GM21576 (cell line): ENCODE measurements around the gene ADAP2.
A peak's percentile ranks its signal among the peaks of the same experiment; 100 is the strongest.
"Not testable (repeated sequence)": the region's sequence is repeated elsewhere in the genome, so short reads cannot be mapped to it uniquely, and the experiment has no call there.

Experiments used
- ATAC-seq: cut with Tn5 transposase; IDR thresholded peaks from one replicate; pipeline ENCODE4 v1.9.1; 2021; ENCODE audit warnings: mild to moderate bottlenecking, moderate library complexity; ENCODE audit not compliant: unreplicated experiment

Gene ADAP2

GRCh38 chr17:30969989-30970830 is 48.5 kb downstream of the ADAP2 start:
- no peak for ATAC-seq

DNA sequence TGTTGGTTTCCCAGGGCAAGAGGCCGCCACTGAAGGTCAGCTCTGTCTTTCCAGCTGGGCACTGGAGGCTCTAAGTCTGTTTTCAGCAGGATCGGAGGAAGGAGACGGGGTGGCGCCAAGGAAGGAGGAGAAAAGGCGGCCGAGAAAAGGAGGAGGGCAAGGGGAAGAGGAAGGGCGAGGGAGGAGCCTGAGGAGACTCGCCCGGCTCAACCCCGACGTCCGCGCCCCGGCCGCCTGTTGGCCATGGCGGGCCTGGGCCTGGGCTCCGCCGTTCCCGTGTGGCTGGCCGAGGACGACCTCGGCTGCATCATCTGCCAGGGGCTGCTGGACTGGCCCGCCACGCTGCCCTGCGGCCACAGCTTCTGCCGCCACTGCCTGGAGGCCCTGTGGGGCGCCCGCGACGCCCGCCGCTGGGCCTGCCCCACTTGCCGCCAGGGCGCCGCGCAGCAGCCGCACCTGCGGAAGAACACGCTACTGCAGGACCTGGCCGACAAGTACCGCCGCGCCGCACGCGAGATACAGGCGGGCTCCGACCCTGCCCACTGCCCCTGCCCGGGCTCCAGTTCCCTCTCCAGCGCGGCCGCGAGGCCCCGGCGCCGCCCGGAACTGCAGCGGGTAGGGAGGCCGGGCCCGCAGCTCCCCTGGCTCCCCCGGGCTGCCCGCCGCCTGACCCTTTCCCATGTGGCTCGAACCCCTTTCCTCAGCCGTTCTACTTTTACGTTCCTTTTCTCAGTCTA is 49.3 kb downstream of the ADAP2 start, which contains the start of gene RNF135:
Gene RNF135, plus strand, starts transcription at position 209 of the 737 bp plus-strand sequence. Its CDS starts 35 bp downstream, at position 244.
- ATAC-seq: peak; percentile 46

DNA sequence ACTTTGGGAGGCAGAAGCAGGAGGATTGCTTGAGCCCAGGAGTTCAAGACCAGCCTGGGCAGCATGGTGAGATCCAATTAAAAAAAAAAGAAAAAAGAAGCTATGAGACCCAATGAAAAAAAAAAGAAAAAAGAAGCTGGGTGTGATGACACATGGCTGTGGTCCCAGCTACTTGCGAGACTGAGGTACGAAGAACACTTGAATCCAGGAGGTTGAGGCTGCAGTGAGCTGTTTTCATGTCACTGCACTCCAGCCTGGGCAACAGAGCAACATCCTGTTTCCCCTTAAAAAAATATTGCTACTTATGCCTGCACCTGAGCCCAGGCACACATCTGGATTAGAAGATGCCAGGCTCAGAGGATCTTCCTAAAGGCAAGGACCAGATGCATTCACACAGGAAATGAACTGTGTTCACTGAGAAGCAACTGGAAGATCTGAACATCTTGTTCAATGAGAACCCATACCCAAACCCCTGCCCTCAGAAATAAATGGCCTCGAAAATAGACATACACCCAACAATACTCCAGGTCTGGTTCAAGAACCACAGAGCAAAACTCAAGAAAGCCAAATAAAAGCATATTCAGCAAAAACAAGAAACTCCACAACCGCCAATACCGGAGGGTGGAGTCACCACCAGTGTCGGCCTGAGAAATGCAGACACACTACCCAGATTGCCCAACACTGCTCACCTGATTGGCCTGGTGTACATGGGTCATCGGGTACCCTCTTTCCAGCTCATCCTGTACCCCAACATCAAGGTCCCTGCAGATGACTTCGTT is 53.5 kb downstream of the ADAP2 start:
- no peak for ATAC-seq

- ATAC-seq: not testable (repeated sequence)
Measured at GRCh38 chr17:30979919-30980318, 58.2 kb downstream of the ADAP2 start.

DNA sequence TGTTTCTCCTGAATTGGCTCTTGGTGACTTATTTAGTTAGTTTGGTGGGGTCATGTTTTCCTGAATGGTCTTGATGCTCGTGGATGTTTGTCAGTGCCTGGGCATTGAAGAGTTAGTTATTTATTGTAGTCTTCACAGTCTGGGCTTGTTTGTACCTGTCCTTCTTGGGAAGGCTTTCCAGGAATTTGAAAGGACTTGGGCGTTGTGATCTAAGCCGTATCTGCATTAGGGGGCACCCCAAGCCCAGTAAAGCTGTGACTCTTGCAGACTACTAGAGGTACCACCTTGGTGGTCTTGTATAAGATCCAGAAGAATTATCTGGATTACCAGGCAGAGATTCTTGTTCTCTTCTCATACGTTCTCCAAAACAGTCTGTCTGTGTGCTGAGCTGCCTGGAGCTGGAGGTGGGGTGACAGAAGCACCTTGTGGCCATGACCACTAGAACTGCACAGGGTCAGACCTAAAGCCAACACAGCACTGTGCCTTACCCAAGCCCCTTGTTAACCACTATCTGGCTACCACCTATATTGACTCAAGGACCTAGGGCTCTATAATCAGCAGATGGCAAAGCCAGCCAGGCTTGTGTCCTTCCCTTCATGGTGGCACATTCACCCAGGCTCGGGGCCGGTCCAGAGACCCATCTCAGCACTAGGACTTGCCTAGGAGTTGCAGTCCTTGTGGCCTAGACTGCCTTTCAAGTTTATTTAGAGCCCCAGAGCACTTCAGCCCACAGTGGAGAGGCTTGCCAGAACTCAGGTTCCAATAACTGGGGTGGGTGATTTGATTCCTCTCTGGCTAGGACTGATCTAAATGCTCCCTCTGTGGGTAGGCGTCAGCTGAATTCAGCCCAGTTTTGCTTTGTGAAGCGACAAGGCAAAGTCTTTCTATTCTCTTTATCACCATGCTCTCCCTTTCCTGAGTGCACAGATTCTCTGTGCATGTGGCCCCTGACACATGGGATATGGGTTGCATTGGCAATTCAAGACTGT is 60.1 kb downstream of the ADAP2 start:
- no peak for ATAC-seq

- ATAC-seq: no peak
Measured at GRCh38 chr17:30982855-30983254, 61.1 kb downstream of the ADAP2 start.

DNA sequence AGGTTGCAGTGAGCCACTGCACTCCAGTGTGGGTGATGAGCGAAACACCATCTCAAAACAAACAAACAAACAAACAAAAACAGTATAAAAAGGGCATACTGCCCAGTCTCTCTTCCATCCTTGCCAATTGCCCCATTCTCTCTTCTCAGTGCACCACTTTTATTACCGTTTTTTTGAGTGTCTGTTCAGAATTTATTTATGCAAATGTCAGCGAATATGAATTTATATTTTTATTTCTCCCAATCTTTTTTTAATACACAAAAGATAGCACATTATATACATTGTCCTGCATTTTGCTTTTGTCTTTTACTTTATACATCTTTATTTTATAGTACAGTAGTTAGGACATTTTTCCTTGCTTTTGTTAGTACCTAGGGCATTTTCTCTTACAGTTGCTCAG is 68.7 kb downstream of the ADAP2 start:
- ATAC-seq: no peak

DNA sequence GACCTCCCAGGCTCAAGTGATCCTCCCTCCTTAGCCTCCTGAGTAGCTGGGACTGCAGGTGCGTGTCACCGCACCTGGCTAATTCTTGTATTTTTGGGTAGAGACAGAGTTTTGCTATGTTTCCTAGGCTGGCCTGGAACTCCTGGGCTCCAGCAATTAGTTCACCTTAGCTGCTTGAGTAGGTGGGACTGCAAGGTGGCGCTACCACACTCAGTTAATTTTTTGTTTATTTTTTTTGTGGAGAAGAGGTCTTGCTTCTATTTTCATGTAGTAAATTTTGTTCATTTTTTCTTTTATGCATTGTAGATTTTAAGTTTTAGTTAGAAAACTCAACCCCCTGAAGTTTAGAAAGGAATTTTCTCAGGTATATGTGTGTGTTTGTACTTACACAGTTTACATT is 70.8 kb downstream of the ADAP2 start:
- no peak for ATAC-seq

- ATAC-seq: no peak
Measured at GRCh38 chr17:30995347-30995746, 73.6 kb downstream of the ADAP2 start.

DNA sequence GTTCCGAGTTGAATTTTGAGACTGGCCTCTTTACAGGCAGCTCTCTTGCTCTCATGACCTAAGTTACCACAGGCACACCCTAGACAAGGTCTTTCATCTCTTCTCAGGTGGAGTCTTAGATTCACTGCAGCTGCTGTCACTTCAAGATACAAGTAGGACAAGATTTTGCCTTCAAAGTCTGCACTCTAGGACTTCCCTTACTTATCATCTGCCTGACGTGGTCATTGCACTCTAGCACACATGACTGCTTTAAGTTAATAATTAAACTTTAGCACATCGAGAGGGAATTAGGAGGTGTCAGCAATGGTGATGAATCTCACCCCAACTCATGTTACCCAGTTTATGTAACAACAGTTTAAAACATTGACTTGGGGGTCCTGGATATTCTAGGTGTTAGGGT is 74.7 kb downstream of the ADAP2 start:
- ATAC-seq: no peak

- no peak for ATAC-seq
Measured at GRCh38 chr17:30997270-30997669, 75.5 kb downstream of the ADAP2 start.

GRCh38 chr17:30997842-30998241 is 76.1 kb downstream of the ADAP2 start:
- no peak for ATAC-seq

DNA sequence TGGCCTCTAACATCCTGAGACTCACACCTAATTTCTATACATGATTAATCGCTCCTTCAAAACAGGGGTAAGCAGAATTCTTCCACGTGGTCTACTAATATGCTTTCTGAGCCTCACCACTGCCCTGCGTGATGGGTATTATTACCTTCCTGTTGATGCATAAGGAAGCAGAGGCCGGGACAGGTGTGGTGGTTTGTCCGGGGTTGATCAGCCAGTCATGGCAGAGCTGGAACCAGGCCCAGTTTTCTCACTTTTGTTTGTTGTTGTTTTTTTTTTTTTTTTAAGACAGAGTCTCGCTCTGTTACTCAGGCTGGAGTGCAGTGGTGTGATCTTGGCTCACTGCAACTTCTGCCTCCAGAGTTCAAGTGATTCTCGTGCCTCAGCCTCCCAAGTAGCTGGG is 80.3 kb downstream of the ADAP2 start:
- ATAC-seq: no peak

GRCh38 chr17:31003225-31003866 is 81.6 kb downstream of the ADAP2 start:
- no peak for ATAC-seq

- no peak for ATAC-seq
Measured at GRCh38 chr17:31004160-31004559, 82.4 kb downstream of the ADAP2 start.

- no peak for ATAC-seq
Measured at GRCh38 chr17:31007695-31008373, 86.1 kb downstream of the ADAP2 start.

GRCh38 chr17:31008374-31009041 is 86.8 kb downstream of the ADAP2 start:
- ATAC-seq: no peak
